Mesothelial cell of epicardium (in vitro differentiated cells): ENCODE measurements around the gene LTV1. TPM values are rescaled to one million over a fixed set of nuclear protein-coding genes. Genes with fewer than 3 reads are reported as not detected.

Experiments used
- DNase-seq, 2 experiments: peaks; one replicate each; pipeline ENCODE4 v3.0.0; 2021; ENCODE audit warnings: low spot score in 2 of 2; ENCODE audit not compliant: unreplicated experiment in 2 of 2
- H3K27ac Mint-ChIP-seq: 2 replicates; pipeline ENCODE4 v1.8.0; 2021; ENCODE audit warnings: mixed read lengths
- H3K27me3 Mint-ChIP-seq: 2 replicates; pipeline ENCODE4 v1.8.0; 2021; ENCODE audit warnings: low read depth, mixed read lengths
- H3K36me3 Mint-ChIP-seq: 2 replicates; pipeline ENCODE4 v1.8.0; 2021; ENCODE audit warnings: mixed read lengths
- H3K4me1 Mint-ChIP-seq: 2 replicates; pipeline ENCODE4 v1.8.0; 2021; ENCODE audit warnings: mixed read lengths
- H3K4me3 Mint-ChIP-seq: 2 replicates; pipeline ENCODE4 v1.8.0; 2021; ENCODE audit warnings: mild to moderate bottlenecking, moderate library complexity, mixed read lengths
- H3K9me3 Mint-ChIP-seq: 2 replicates; pipeline ENCODE4 v1.8.0; 2021; ENCODE audit warnings: mixed read lengths
- CTCF ChIP-seq: fragments of 200-600 bp; sonication (generic); IDR thresholded peaks from one replicate; pipeline ENCODE4 v1.5.0; 2021; ENCODE audit warnings: antibody characterized with exemption; ENCODE audit not compliant: unreplicated experiment
- total RNA-seq: library from RNA; stranded (reverse); gene quantifications from 3 replicates; pipeline ENCODE4 v1.2.1, GENCODE V29; 2021

LTV1 gene
- total RNA-seq, 1 donor from 2014 or later: 26.1 TPM

GRCh38 chr6:143902827-143903226 lies 59.7 kb downstream of the LTV1 start:
- Mint-ChIP-seq H3K27ac (no peak overlapping the region), H3K36me3 (no peaks in the 10 kb centered on the region), H3K9me3 (peaks cover 7% of the 10 kb centered on the region), H3K4me1 (no peaks in the 10 kb centered on the region), H3K27me3 (no peaks in the 10 kb centered on the region), H3K4me3 (no peak overlapping the region)
- DNase-seq: no peak
- TF ChIP-seq CTCF: no peak

- no peak for TF ChIP-seq CTCF
- peaks cover 42% of the 10 kb centered on the region for H3K9me3 Mint-ChIP-seq
- DNase-seq: no peak
- H3K36me3 Mint-ChIP-seq: peaks cover 15% of the 10 kb centered on the region
- H3K4me1 Mint-ChIP-seq: no peaks in the 10 kb centered on the region
- no peaks in the 10 kb centered on the region for H3K27me3 Mint-ChIP-seq
- no peak overlapping the region for H3K27ac Mint-ChIP-seq
- no peak overlapping the region for H3K4me3 Mint-ChIP-seq
Observed at GRCh38 chr6:143911028-143911427, 67.9 kb downstream of the LTV1 start.

GRCh38 chr6:143912671-143913070 lies 69.5 kb downstream of the LTV1 start:
- Mint-ChIP-seq H3K36me3 (peaks cover 17% of the 10 kb centered on the region), H3K27ac (no peak overlapping the region), H3K9me3 (peaks cover 45% of the 10 kb centered on the region), H3K27me3 (no peaks in the 10 kb centered on the region), H3K4me3 (no peak overlapping the region), H3K4me1 (no peaks in the 10 kb centered on the region)
- TF ChIP-seq CTCF: no peak
- DNase-seq: no peak

Other genes starting within 250 kb of the LTV1 start
- gene PHACTR2, start 165.4 kb upstream of the LTV1 start, total RNA-seq: 117 to 125 TPM (median 124 TPM) in 3 replicates
- gene ZC2HC1B, start 21.1 kb downstream of the LTV1 start, total RNA-seq: 0.29 TPM in 1 of 3 replicates, not detected in the others
- gene PLAGL1, start 164.9 kb downstream of the LTV1 start, total RNA-seq: 158 to 164 TPM (median 161 TPM) in 3 replicates